NCI-H2029 treated with DMSO at 0.1 percent for 48 hours (cell line): Measurements from ENCODE around the gene HDLBP.

Experiments
- DNase-seq: peaks from one replicate; lab custom pipeline; 2025; lab: John Stamatoyannopoulos, UW

Gene HDLBP

GRCh38 chr2:241249654-241250053, 65.8 kb downstream of the HDLBP start:
- DNase-seq = no peak

GRCh38 chr2:241248897-241249296, 66.6 kb downstream of the HDLBP start:
- DNase-seq = no peak

- DNase-seq = no peak
Measured at GRCh38 chr2:241248289-241248688, 67.2 kb downstream of the HDLBP start.

- DNase-seq = no peak
Measured at GRCh38 chr2:241244368-241244767, 71.1 kb downstream of the HDLBP start.

GRCh38 chr2:241242306-241242705, 73.2 kb downstream of the HDLBP start:
- DNase-seq = no peak

GRCh38 chr2:241241669-241242068, 73.8 kb downstream of the HDLBP start:
- DNase-seq = no peak

GRCh38 chr2:241240320-241241004, 75.0 kb downstream of the HDLBP start:
- no peak for DNase-seq

- DNase-seq = no peak
Measured at GRCh38 chr2:241239552-241240202, 75.8 kb downstream of the HDLBP start.

- DNase-seq = no peak
Measured at GRCh38 chr2:241238693-241239198, 76.7 kb downstream of the HDLBP start.

- no peak for DNase-seq
Measured at GRCh38 chr2:241237949-241238371, 77.5 kb downstream of the HDLBP start.

- DNase-seq = no peak
Measured at GRCh38 chr2:241237047-241237446, 78.4 kb downstream of the HDLBP start.

- DNase-seq = no peak
Measured at GRCh38 chr2:241235859-241236593, 79.4 kb downstream of the HDLBP start.

GRCh38 chr2:241234962-241235740, 80.3 kb downstream of the HDLBP start:
- no peak for DNase-seq

GRCh38 chr2:241234066-241234790, 81.2 kb downstream of the HDLBP start:
- no peak for DNase-seq

GRCh38 chr2:241232736-241233575, 82.5 kb downstream of the HDLBP start:
- DNase-seq = no peak

- DNase-seq = no peak
Measured at GRCh38 chr2:241230435-241230834, 85.0 kb downstream of the HDLBP start.

GRCh38 chr2:241229563-241230401, 85.7 kb downstream of the HDLBP start:
- DNase-seq = no peak

- no peak for DNase-seq
Measured at GRCh38 chr2:241228860-241229516, 86.5 kb downstream of the HDLBP start.
